HepG2 (cell line): ENCODE data around the gene ATF1. TPM values are rescaled to one million over a fixed set of nuclear protein-coding genes. Genes with fewer than 3 reads are reported as not detected.

Source experiments
- ATAC-seq: fragments of 200-7000 bp; cut with Tn5 transposase; 3 replicates; pipeline ENCODE4 v1.9.1; 2020; ENCODE audit warnings: mild to moderate bottlenecking, moderate library complexity
- BruUV-seq: library from RNA; stranded (reverse); fragments of 400-500 nt; replicated peaks from 2 replicates; lab custom pipeline; 2021; lab: Mats Ljungman, UMichigan
- CTCF ChIA-PET: fragments of 300-600 bp; formaldehyde crosslinking; extraction: SDS; loops from one replicate; lab custom pipeline; 2021; ENCODE audit warnings: low total read pairs, inconsistent platforms, low intra/inter-chr PET ratio; lab: Yijun Ruan, JAX
- POLR2A ChIA-PET: fragments of 350-600 bp; sonication (Branson Sonifier 250); formaldehyde crosslinking; loops from one replicate; lab custom pipeline; 2020; ENCODE audit warnings: antibody characterized with exemption, inconsistent platforms; lab: Yijun Ruan, JAX
- DNase-seq: peaks from one replicate; pipeline ENCODE4 v3.0.0-alpha.2; 2015; ENCODE audit warnings: low spot score
- FAIRE-seq: peaks from 3 replicates; lab custom pipeline; 2011; peaks lifted over from hg19 to GRCh38; lab: Jason Lieb, UNC
- H2AFZ ChIP-seq: one replicate; pipeline ENCODE4 v1.6.1; 2011; ENCODE audit warnings: low read length, inconsistent platforms
- H3K27ac ChIP-seq: fragments of 300-600 bp; 3 replicates; pipeline ENCODE4 v1.8.0; 2011; ENCODE audit warnings: mixed run types, mild to moderate bottlenecking, mixed read lengths, low read length, inconsistent platforms; ENCODE audit not compliant: insufficient read depth; ENCODE audit errors: extremely low read length
- H3K27me3 ChIP-seq, 2 experiments: fragments of 200-600 bp in 1 of 2; 2 replicates in 1 of 2; 3 replicates in 1 of 2; pipeline versions ENCODE4 v1.6.0 to v1.8.0; 2011; ENCODE audit warnings: low read length in 2 of 2, mild to moderate bottlenecking in 2 of 2, moderate library complexity in 2 of 2, inconsistent platforms in 1 of 2; ENCODE audit not compliant: insufficient read depth in 2 of 2, control insufficient read depth in 1 of 2
- H3K36me3 ChIP-seq, 2 experiments: fragments of 200-600 bp in 1 of 2; replicated peaks in 1 of 2; 2 replicates in 1 of 2; 3 replicates in 1 of 2; pipeline versions ENCODE4 v1.5.1 to v1.8.0; 2011; ENCODE audit warnings: low read length in 2 of 2, inconsistent platforms in 1 of 2; ENCODE audit not compliant: insufficient read depth in 2 of 2, control insufficient read depth in 1 of 2
- H3K4me1 ChIP-seq: 2 replicates; pipeline ENCODE4 v1.5.1; 2012; ENCODE audit warnings: low read length, inconsistent platforms; ENCODE audit not compliant: insufficient read depth
- H3K4me2 ChIP-seq: 2 replicates; pipeline ENCODE4 v1.6.0; 2011; ENCODE audit warnings: low read depth, low read length, inconsistent platforms
- H3K4me3 ChIP-seq, 3 experiments: fragments of 200-600 bp in 1 of 3; sonication (generic), shearing (Covaris generic) in 1 of 3; replicated peaks in 1 of 3; 2 replicates each; pipeline ENCODE4 v1.5.1; 2011 to 2016; ENCODE audit warnings: low read length in 3 of 3, inconsistent platforms in 2 of 3, low read depth in 2 of 3, mild to moderate bottlenecking in 2 of 3, control low read depth in 1 of 3, mixed read lengths in 1 of 3; ENCODE audit not compliant: insufficient read depth in 1 of 3
- H3K79me2 ChIP-seq: one replicate; pipeline ENCODE4 v1.6.1; 2011; ENCODE audit warnings: low read length, inconsistent platforms; ENCODE audit not compliant: insufficient read depth
- H3K9ac ChIP-seq: 2 replicates; pipeline ENCODE4 v1.6.0; 2011; ENCODE audit warnings: mild to moderate bottlenecking, low read depth, low read length, inconsistent platforms; ENCODE audit not compliant: insufficient read depth
- H3K9me3 ChIP-seq: 2 replicates; pipeline ENCODE4 v1.5.1; 2012; ENCODE audit warnings: mild to moderate bottlenecking, low read length
- H4K20me1 ChIP-seq: 2 replicates; pipeline ENCODE4 v1.6.0; 2011; ENCODE audit warnings: inconsistent platforms, mild to moderate bottlenecking, low read length, moderate library complexity; ENCODE audit not compliant: insufficient read depth
- ATF7 ChIP-seq, 2 experiments: fragments of 450-650 bp in 1 of 2; sonication (generic) in 1 of 2; formaldehyde crosslinking in 1 of 2; IDR thresholded peaks; 2 replicates each; pipeline versions ENCODE4 v1.4.0 to v1.6.1; 2016 to 2020; ENCODE audit warnings: antibody characterized with exemption in 1 of 2, mild to moderate bottlenecking in 1 of 2, missing genetic modification reagents in 1 of 2
- HMGA1 ChIP-seq: sonication (generic); formaldehyde crosslinking; conservative IDR thresholded peaks from 2 replicates; pipeline ENCODE4 v1.4.0; 2020; ENCODE audit warnings: missing genetic modification reagents
- PTBP1 ChIP-seq: fragments of 200-400 bp; formaldehyde crosslinking; IDR thresholded peaks from 2 replicates; pipeline ENCODE4 v1.6.1; 2018; ENCODE audit warnings: low read length, low read depth; ENCODE audit not compliant: poor library complexity, severe bottlenecking
- RBM22 ChIP-seq: fragments of 200-400 bp; formaldehyde crosslinking; optimal IDR thresholded peaks from 2 replicates; pipeline ENCODE3; 2017; ENCODE audit warnings: mild to moderate bottlenecking, low read length, moderate library complexity
- REPIN1 ChIP-seq: sonication (generic); formaldehyde crosslinking; IDR thresholded peaks from 2 replicates; pipeline ENCODE4 v1.8.0; 2022; ENCODE audit warnings: missing genetic modification reagents, low read depth, mild to moderate bottlenecking, borderline replicate concordance
- UBTF ChIP-seq: sonication (generic); formaldehyde crosslinking; IDR thresholded peaks from 2 replicates; pipeline ENCODE4 v1.4.0; 2020; ENCODE audit warnings: mild to moderate bottlenecking, missing genetic modification reagents
- ZNF24 ChIP-seq: fragments of 450-650 bp; IDR thresholded peaks from 2 replicates; pipeline ENCODE4 v1.6.1; 2017; ENCODE audit warnings: antibody characterized with exemption, mild to moderate bottlenecking
- ZNF615 ChIP-seq: sonication (generic); formaldehyde crosslinking; IDR thresholded peaks from 2 replicates; pipeline ENCODE4 v1.5.0; 2020; ENCODE audit warnings: mild to moderate bottlenecking, missing genetic modification reagents, borderline replicate concordance
- ZNF768 ChIP-seq: sonication (generic); formaldehyde crosslinking; IDR thresholded peaks from 2 replicates; pipeline ENCODE4 v1.4.0; 2020; ENCODE audit warnings: missing genetic modification reagents
- WGBS: methylation state at CpG from one replicate; pipeline ENCODE4 v1.1.6; 2017; ENCODE audit warnings: low lambda C conversion rate; 5-methylcytosine and 5-hydroxymethylcytosine counted together
- in situ Hi-C: cut with HindIII; loops from 2 replicates; pipeline ENCODE4 v1.10.0; 2017; ENCODE audit warnings: low pct_unique_long_range_greater_than_20kb; ENCODE audit not compliant: extremely low pct_ligation_motif_present
- intact Hi-C: fragments of 100-400 bp; cut with micrococcal nuclease; formaldehyde crosslinking; loops from one replicate; pipeline ENCODE4 v1.10.0; 2022; ENCODE audit not compliant: unreplicated experiment
- polyA plus RNA-seq, 8 experiments: library from polyadenylated mRNA; depleted of rRNA in 3 of 8; stranded (reverse) in 7 of 8; unstranded in 1 of 8; fragments of >200 nt; fragmentation: Illumina TruSeq in 4 of 8; extraction: Trizol in 4 of 8; gene quantifications; 2 replicates each; pipeline versions ENCODE4 v1.2.1 to v1.2.3, GENCODE V29; 2011 to 2016; ENCODE audit warnings: low read depth in 4 of 8, missing spikeins in 1 of 8, mixed read lengths in 1 of 8; ENCODE audit not compliant: insufficient read depth in 1 of 8
- total RNA-seq, 5 experiments: library from RNA; depleted of rRNA; stranded (reverse); fragments of >200 nt; fragmentation: Illumina TruSeq; extraction: Trizol; gene quantifications; 2 replicates each; pipeline ENCODE4 v1.2.3, GENCODE V29; 2016; ENCODE audit warnings: low read depth in 1 of 5

Gene ATF1
- total and polyA plus RNA-seq, 2 of the 13 experiments (the other 11 are each of a cell fraction or from before 2014, with no cell fraction given): 29.3 to 52.0 TPM

GRCh38 chr12:50751948-50752721 is 11.8 kb upstream of the ATF1 start (continued):
- peak; percentile 63 for TF ChIP-seq ATF7 (IDR thresholded peaks at IDR 0.05)
- no peak for TF ChIP-seq ATF7 (CRISPR knock-in tag; IDR thresholded peaks at IDR 0.05)
- TF ChIP-seq ZNF24: no peak

GRCh38 chr12:50753232-50753769 is 10.6 kb upstream of the ATF1 start:
- in situ Hi-C loops (no loop called here), intact Hi-C loops (no loop called here)
- no peaks in the 10 kb centered on the region for H3K79me2 ChIP-seq
- no peaks in the 10 kb centered on the region for H4K20me1 ChIP-seq
- no peaks in the 10 kb centered on the region for H3K36me3 ChIP-seq
- H3K27me3 ChIP-seq: no peaks in the 10 kb centered on the region
- ATAC-seq (no peak), FAIRE-seq (no peak), DNase-seq (no peak)
- H2AFZ ChIP-seq: no peak overlapping the region
- WGBS: 99% methylated on average over 5 of the region's 5 CpGs
- no peak overlapping the region for H3K4me3 ChIP-seq
- H3K4me2 ChIP-seq: no peak overlapping the region
- ChIA-PET POLR2A (no interaction called here), CTCF (no interaction called here)
- H3K9me3 ChIP-seq: no peaks in the 10 kb centered on the region
- no TSS peak for BruUV-seq
- H3K27ac ChIP-seq: no peak overlapping the region
- no peak overlapping the region for H3K9ac ChIP-seq
- TF ChIP-seq RBM22: peak; percentile 40
- TF ChIP-seq REPIN1 (CRISPR knock-in tag): no peak
- no peak for TF ChIP-seq ZNF615 (CRISPR knock-in tag)
- no peak for TF ChIP-seq PTBP1
- no peak for TF ChIP-seq ZNF768 (CRISPR knock-in tag)
- no peak for TF ChIP-seq UBTF (CRISPR knock-in tag)
- no peak for TF ChIP-seq HMGA1 (CRISPR knock-in tag)
- peaks cover 14% of the 10 kb centered on the region for H3K4me1 ChIP-seq
